ENCODE data around the gene LRIG2.
"Not testable (repeated sequence)": the region's sequence is repeated elsewhere in the genome, so short reads cannot be mapped to it uniquely, and the experiment has no call there.

Gene LRIG2

DNA sequence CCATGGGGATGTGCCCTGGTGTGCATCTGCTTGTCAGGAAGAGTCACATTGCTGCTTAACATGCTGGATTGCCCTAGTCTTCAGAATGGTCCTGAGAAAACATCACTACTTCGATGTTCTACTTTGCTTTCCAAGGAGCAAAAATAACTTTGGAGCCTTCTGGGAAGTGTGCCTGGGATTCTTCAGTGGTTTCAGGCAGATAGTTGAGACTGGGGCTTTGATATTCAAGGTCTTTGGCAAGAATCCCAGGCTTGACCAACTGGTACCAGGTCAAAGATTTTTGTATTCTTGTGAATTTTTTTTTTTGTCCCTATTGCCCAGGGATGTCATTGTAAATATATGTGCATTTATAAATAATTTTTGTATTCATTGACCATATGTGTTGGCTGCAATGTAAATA is 51.4 kb downstream of the LRIG2 start:
- DNase-seq (ENCODE audit: low read depth in 2 of 2, low spot score in 1 of 2), result no peak

GRCh38 chr1:113125517-113125916 is 52.5 kb downstream of the LRIG2 start:
- DNase-seq (ENCODE audit: low read depth in 2 of 2, low spot score in 1 of 2), result no peak

- DNase-seq (ENCODE audit: low read depth in 2 of 2, low spot score in 1 of 2), result no peak
Measured at GRCh38 chr1:113126207-113126606, 53.2 kb downstream of the LRIG2 start.

GRCh38 chr1:113128116-113128515 is 55.1 kb downstream of the LRIG2 start:
- DNase-seq (ENCODE audit: low read depth in 2 of 2, low spot score in 1 of 2), result no peak

- no peak for DNase-seq (ENCODE audit: low read depth in 2 of 2, low spot score in 1 of 2)
Measured at GRCh38 chr1:113129529-113130185, 56.7 kb downstream of the LRIG2 start.

- no peak for DNase-seq (ENCODE audit: low read depth in 2 of 2, low spot score in 1 of 2)
Measured at GRCh38 chr1:113133038-113133437, 60.0 kb downstream of the LRIG2 start.

DNA sequence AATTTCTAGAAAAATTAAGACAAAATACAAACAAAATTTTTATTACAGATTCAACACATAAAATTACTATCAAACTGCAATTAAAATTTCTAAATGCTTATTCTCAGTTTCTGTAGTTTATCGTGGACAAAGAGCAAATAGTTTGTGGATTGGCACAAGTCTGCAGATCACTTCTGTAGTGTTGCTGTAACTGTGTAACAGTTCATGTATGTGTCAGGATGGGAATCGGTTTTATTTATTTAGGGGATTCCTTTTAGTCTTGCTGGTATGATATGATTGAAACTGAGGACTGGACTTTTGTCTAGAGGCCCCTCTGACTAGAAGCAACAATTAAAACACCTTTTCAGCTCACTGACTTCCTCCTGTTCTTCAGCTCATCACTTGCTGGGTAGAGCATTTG is 60.8 kb downstream of the LRIG2 start:
- no peak for DNase-seq (ENCODE audit: low read depth in 2 of 2, low spot score in 1 of 2)

GRCh38 chr1:113135460-113135859 is 62.5 kb downstream of the LRIG2 start:
- DNase-seq (ENCODE audit: low read depth in 2 of 2, low spot score in 1 of 2), result no peak

- DNase-seq (ENCODE audit: low read depth in 2 of 2, low spot score in 1 of 2), result no peak
Measured at GRCh38 chr1:113136476-113136875, 63.5 kb downstream of the LRIG2 start.

GRCh38 chr1:113137563-113137962 is 64.6 kb downstream of the LRIG2 start:
- DNase-seq (ENCODE audit: low read depth in 2 of 2, low spot score in 1 of 2), result no peak

DNA sequence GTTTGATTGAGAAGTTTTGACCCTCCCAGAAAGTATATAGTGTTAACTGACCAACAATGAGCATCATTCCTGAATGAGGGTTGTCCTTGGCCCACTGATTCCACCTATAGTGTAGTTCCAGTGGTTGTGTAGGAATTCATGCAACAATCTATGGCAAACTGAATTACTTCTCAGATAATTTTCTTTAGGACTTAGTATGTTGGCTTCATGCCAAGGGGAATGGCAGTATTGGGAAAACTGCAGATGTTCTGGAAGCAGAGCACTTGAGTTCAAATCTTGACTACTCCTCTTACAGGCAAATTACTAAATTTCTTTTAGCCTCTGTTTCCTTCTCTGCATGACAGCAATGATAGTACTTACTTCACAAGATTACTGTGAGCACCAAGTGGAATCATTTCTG is 65.8 kb downstream of the LRIG2 start:
- DNase-seq (ENCODE audit: low read depth in 2 of 2, low spot score in 1 of 2), result no peak

GRCh38 chr1:113140176-113140575 is 67.2 kb downstream of the LRIG2 start:
- no peak for DNase-seq (ENCODE audit: low read depth in 2 of 2, low spot score in 1 of 2)

DNA sequence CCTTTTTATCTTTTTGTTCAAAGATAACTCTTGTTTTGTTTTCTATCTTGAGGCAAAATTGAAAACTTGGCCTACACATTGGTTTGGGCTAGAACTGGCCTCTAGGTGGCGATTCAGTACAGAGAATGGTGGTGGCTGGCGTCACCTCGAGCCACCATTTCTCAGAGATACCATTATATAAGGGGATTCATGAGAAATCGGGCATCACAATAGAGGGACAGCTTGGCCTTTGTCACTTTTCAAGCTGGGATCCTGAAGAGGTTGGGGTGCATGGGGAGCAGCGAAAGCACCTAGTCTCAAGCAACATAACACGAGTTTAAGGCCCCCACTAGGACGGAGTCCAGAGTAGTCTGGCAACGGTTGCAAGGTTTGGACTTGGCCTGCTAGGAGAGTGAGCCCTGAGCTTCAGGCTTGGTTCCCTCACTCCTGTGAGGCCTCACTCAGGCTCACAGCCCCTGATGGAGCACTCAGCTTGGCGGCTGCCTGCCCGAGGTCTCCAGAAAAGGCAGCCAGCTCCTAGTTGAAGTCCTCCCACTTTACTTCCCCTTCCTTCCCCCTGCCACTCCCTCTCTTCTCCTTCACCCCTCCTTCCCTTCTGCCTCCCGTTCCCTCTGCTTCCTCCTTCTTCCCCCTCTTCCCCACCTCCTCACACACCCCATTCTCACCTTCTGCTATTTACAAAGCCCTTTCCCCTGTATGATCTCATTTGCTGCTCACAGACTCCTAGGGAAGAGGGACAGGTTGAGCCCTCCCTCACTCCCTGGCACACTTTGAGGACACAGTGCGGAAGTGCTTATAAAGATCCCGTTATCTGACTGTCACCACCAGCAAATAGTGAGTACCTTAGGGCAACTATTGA is 67.8 kb downstream of the LRIG2 start:
- peak; percentile 2 to 13 for DNase-seq (ENCODE audit: low read depth in 2 of 2, low spot score in 1 of 2)

- DNase-seq (ENCODE audit: low read depth in 2 of 2, low spot score in 1 of 2), result no peak
Measured at GRCh38 chr1:113141650-113142473, 68.9 kb downstream of the LRIG2 start.

DNA sequence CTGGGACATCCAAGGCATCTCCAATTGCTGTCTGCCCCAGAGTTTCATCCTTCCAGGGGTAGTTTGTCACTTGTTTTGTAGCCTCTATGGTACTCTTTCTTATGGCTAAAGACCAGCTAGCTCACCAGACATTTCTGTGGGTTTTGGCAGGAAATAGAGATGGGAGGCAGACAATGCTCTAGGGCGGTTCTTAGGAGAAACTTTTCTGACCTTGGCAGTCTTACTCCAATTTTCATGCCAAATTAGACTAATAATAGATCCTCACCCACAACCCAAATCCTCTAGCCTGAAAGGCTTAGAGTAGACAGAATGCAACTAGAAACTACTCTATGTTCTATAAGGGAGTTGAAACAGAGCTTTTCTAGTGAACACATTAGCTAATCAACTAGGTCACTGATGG is 69.8 kb downstream of the LRIG2 start:
- DNase-seq (ENCODE audit: low read depth in 2 of 2, low spot score in 1 of 2), result no peak

DNA sequence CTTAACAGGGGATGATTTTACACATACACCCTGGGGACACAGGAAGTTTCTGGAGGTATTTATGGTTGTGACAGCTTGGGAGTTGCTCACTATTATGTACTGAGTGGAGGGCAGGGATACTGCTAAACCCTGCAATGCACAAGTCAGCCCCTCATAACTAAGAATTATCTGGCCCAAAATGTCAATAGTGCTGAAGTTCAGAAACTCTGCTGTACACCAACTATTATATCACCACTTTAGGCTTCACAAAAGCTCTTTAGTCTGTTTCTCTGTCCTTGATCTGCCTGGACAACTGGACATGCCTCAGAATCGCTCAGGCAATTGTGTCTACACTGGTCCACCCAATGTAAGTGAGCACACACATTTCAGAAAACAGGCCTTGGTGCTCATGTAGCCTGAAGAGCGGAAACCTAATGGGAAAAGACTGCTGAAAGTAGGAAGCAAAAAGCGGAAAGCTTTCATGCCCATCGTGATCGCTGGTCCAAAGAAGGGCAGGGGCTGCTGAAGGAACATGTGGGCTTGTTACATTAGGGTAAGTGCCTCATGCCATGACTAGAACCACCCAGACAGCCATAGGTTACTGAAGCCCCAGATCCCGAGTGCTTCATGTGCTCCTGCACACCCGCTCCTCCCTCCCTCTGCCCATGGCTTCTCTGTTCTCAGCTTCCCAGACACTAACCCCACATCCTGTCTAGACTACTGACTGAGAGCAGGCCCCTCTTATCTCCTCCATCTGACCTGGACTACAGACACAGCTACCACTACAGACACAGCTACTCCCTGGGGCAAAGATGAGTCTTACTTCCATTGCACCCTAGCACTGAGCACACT is 73.5 kb downstream of the LRIG2 start:
- no peak for DNase-seq (ENCODE audit: low read depth in 2 of 2, low spot score in 1 of 2)

GRCh38 chr1:113147073-113147625 is 74.2 kb downstream of the LRIG2 start:
- DNase-seq (ENCODE audit: low read depth in 2 of 2, low spot score in 1 of 2), result no peak

GRCh38 chr1:113147826-113148225 is 74.8 kb downstream of the LRIG2 start:
- DNase-seq (ENCODE audit: low read depth in 2 of 2, low spot score in 1 of 2), result no peak

- not testable (repeated sequence) for DNase-seq (ENCODE audit: low read depth in 2 of 2, low spot score in 1 of 2)
Measured at GRCh38 chr1:113150494-113150893, 77.5 kb downstream of the LRIG2 start.

DNA sequence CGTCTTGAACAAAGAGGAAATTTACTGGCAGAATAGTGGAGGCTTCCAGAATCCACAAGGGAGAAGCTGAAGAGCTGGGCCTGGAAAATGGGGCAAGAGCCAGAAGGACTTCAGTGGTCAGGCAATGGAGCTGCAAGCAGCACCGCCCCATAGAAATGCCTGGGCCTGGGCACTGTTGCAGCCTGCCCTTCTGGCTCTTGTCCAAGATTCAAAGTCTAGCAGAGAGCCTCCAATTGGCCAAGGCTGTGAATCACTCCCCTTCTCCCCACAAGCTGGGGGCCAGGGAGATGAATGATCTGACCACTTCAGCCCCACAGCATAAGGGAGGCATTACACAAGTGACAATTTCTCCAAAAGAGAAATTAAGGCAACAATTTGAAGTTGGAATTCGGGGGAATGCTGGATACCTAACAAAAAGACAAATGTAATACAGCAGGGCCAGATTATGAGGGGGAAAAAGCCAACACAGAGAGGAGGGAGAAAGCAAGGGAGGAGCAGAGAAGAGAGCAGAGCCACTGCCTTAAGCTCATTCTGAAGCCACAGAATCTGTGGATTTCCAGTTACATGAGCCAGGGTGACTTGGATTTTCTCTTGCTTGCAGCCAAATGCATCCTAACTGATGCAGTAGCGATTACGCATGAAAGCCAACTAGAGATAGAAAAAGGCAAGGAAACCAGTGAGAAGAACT is 80.3 kb downstream of the LRIG2 start:
- DNase-seq (ENCODE audit: low read depth in 2 of 2, low spot score in 1 of 2), result no peak

Measured in stimulated activated CD8-positive, alpha-beta memory T cell treated with anti-CD3 and anti-CD28 coated beads, Interleukin-4, amount 100 ng/mL, for 1 hour (primary cell).